ENCODE data around the gene SCAPER.

DNA sequence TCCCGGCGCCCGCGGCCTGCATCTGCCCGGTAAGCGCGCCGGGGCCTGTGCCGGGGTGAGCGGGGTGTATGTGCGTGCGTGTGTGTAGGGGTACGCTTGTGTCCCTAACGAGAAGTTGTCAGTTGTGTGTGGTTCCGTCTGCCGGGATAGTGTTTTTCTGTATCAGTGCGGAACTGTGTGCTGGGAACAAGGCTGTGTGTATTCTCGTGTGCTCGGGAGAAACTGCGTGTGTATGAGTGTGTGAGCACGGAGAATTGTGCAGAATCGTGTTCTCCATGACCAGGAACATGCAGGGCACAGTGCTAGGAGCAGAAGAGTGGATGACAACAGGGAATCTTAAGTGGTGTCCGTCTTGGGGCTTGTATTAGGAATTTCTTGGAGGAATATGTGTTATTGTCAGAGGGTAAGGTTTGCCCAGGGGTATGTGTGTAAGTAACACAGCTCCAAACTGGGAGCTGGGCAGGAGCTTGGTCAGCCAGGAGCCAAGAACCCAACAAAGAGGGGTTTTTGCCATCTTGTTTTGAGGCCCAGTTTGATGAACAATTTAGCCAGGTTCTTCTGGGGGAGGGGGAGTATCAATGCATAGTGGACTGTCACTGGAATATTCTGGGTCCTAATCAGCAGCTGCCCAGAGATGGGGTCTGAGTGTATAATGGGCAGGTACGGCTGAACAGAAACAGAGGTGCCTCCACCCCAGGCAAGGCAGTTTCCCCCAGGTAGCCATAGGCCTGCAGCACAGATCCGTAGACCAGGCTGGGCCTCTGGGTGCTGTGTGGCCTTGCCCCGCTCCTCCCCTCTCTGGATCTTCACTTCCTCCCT is 566.4 kb downstream of the SCAPER start:
- TF ChIP-seq, protein P1, sequence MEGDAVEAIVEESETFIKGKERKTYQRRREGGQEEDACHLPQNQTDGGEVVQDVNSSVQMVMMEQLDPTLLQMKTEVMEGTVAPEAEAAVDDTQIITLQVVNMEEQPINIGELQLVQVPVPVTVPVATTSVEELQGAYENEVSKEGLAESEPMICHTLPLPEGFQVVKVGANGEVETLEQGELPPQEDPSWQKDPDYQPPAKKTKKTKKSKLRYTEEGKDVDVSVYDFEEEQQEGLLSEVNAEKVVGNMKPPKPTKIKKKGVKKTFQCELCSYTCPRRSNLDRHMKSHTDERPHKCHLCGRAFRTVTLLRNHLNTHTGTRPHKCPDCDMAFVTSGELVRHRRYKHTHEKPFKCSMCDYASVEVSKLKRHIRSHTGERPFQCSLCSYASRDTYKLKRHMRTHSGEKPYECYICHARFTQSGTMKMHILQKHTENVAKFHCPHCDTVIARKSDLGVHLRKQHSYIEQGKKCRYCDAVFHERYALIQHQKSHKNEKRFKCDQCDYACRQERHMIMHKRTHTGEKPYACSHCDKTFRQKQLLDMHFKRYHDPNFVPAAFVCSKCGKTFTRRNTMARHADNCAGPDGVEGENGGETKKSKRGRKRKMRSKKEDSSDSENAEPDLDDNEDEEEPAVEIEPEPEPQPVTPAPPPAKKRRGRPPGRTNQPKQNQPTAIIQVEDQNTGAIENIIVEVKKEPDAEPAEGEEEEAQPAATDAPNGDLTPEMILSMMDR (conservative IDR thresholded peaks at IDR 0.05; ENCODE audit: low read depth, low read length), result no peak
- TF ChIP-seq EZH2 (IDR thresholded peaks at IDR 0.05; ENCODE audit: borderline replicate concordance, low read depth, low read length, poor library complexity, severe bottlenecking), result no peak
